ENCODE measurements around the gene PSMC4. TPM values are rescaled to one million over a fixed set of nuclear protein-coding genes. Genes with fewer than 3 reads are reported as not detected.
A peak's percentile ranks its signal among the peaks of the same experiment; 100 is the strongest.

PSMC4 gene
- total RNA-seq, 4 donors from 2014 or later, result 74.4 to 97.9 (median 90.0) TPM

DNA sequence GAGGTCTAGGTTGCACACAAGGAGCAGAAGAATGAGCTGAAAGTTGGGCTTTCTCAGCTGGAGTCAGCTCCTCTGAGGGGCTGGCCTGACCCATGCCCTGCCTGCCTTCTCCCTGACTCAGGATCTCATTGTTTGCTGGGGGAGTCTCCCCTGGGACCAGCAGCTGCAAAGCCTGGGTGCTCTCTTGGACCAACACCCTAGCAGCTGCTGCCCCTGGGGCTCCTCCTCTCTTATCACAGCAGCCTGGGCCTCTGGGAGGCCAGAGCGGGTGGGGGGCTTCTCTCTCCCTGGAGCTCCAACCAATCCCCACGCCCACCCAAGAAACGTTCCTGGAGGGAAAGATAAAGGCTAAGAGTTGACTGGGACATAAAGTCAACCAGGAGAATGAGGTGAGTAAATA, 34.9 kb upstream of the PSMC4 start:
- DNase-seq, result peak in 2 of 3 donors; percentile 57 to 73
- H3K9me3 ChIP-seq, result no peaks in the 10 kb centered on the region
- H3K4me1 ChIP-seq, result peaks cover 0 to 27% (median 12%) of the 10 kb centered on the region in 4 donors
- no peak overlapping the region for H3K4me3 ChIP-seq
- H3K27ac ChIP-seq, result peak overlapping the region; percentile 18 to 54 (median 25)
- no peaks in the 10 kb centered on the region for H3K27me3 ChIP-seq
- no peaks in the 10 kb centered on the region for H3K36me3 ChIP-seq
- TF ChIP-seq, protein P1, sequence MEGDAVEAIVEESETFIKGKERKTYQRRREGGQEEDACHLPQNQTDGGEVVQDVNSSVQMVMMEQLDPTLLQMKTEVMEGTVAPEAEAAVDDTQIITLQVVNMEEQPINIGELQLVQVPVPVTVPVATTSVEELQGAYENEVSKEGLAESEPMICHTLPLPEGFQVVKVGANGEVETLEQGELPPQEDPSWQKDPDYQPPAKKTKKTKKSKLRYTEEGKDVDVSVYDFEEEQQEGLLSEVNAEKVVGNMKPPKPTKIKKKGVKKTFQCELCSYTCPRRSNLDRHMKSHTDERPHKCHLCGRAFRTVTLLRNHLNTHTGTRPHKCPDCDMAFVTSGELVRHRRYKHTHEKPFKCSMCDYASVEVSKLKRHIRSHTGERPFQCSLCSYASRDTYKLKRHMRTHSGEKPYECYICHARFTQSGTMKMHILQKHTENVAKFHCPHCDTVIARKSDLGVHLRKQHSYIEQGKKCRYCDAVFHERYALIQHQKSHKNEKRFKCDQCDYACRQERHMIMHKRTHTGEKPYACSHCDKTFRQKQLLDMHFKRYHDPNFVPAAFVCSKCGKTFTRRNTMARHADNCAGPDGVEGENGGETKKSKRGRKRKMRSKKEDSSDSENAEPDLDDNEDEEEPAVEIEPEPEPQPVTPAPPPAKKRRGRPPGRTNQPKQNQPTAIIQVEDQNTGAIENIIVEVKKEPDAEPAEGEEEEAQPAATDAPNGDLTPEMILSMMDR (IDR thresholded peaks at IDR 0.05), result no peak
- TF ChIP-seq POLR2A (IDR thresholded peaks at IDR 0.05), result no peak

DNA sequence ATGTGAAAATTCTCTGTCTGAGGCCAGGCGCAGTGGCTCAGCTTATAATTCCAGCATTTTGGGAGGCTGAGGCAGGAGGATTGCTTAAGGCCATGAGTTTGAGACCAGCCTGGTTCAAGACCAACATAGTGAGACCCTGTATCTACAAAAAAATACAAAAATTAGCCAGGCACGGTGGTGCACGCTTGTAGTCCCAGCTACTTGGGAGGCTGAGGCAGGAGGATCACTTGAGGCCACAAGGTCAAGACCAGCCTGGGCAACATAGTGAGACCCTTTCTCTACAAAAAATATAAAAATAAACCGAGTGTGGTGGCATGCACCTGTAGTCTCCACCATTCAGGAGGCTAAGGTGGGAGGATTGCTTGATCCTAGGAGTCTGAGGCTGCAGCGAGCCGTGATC, 34.3 kb upstream of the PSMC4 start:
- Histone ChIP-seq H3K9me3 (no peaks in the 10 kb centered on the region), H3K27ac (peak overlapping the region in 2 of 4 donors; percentile 31 to 54), H3K4me1 (peaks cover 0 to 32% (median 17%) of the 10 kb centered on the region in 4 donors), H3K36me3 (no peaks in the 10 kb centered on the region), H3K27me3 (no peaks in the 10 kb centered on the region), H3K4me3 (no peak overlapping the region)
- DNase-seq, result no peak
- TF ChIP-seq, protein P1 (IDR thresholded peaks at IDR 0.05), result no peak
- no peak for TF ChIP-seq POLR2A (IDR thresholded peaks at IDR 0.05)

DNA sequence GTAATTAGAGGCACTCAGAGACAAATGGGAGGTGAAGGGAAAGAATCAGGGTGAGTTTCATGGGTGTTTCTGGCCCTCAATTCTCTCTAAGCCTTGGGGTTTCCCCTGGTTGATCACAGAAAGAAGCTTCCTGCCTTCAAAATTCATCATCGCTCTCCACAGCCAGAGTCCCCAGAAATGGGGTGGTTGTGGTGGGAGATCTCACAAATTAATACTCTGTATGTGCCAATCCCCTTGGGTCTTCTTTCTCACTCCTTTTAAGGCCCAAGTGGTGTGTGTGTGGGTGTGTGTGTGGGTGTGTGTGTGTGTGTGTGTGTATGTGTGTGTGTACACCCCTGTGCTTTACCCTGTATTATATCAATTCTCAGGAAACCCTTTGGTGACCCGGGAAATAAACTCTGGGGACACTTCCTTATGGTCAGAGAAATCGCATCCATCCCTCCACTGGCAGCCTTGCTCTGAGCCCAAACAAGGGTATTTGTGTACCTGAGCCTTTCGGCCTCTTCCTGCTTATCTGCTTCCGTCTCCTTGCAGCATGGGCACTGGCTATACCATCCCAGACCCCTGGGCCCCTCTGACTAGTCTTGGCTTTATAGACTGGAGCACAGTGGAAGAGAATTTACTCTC, 33.8 kb upstream of the PSMC4 start:
- no peak overlapping the region for H3K4me3 ChIP-seq
- peak overlapping the region in 3 of 4 donors; percentile 6 to 31 (median 21) for H3K27ac ChIP-seq
- H3K36me3 ChIP-seq, result no peaks in the 10 kb centered on the region
- TF ChIP-seq POLR2A (IDR thresholded peaks at IDR 0.05), result no peak
- TF ChIP-seq, protein P1 (IDR thresholded peaks at IDR 0.05), result no peak
- no peak for DNase-seq
- H3K27me3 ChIP-seq, result no peaks in the 10 kb centered on the region
- no peaks in the 10 kb centered on the region for H3K9me3 ChIP-seq
- peaks cover 0 to 38% (median 18%) of the 10 kb centered on the region in 4 donors for H3K4me1 ChIP-seq

DNA sequence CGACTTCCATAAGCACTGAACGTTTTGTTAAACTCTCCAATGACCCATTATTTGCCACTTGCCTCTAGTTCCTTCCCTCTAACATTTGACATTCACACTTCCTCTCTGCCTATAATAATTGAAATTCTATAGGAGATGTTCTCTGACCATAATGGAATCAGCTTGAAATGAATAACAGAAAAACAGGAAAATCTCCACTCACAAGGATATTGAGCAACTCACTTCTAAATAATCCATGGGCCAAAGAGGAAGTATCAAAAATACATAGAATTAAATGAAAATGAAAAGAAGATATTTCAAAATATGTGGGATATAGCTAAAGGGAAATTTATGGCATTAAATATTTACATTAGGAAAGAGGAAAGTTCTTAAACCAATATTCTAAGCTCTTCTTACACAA, 33.2 kb upstream of the PSMC4 start:
- Histone ChIP-seq H3K4me1 (peaks cover 0 to 40% (median 19%) of the 10 kb centered on the region in 4 donors), H3K9me3 (no peaks in the 10 kb centered on the region), H3K27me3 (no peaks in the 10 kb centered on the region), H3K4me3 (no peak overlapping the region), H3K36me3 (no peaks in the 10 kb centered on the region), H3K27ac (peak overlapping the region in 1 of 4 donors; percentile 21)
- TF ChIP-seq, protein P1 (IDR thresholded peaks at IDR 0.05), result no peak
- no peak for TF ChIP-seq POLR2A (IDR thresholded peaks at IDR 0.05)
- DNase-seq, result no peak

DNA sequence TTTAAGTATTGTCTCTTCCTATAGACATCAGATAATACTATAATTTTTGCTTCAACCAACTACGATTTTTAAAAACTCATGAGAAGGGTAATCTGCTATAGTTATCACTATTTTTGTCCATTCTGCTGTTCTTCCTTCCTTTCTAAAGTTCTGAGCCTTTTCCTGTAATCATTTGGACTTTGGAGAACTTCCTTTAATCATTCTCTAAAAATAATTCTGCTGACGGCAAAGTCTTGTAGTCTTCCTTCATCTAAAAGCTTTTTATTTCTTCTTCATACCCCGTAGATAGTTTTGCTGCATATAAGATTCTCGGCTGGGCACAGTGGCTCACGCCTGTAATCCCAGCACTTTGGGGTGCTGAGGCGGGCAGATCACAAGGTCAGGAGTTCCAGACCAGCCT, 31.4 kb upstream of the PSMC4 start:
- Histone ChIP-seq H3K4me1 (peaks cover 0 to 52% (median 27%) of the 10 kb centered on the region in 4 donors), H3K27ac (no peak overlapping the region), H3K27me3 (no peaks in the 10 kb centered on the region), H3K9me3 (no peaks in the 10 kb centered on the region), H3K36me3 (no peaks in the 10 kb centered on the region), H3K4me3 (no peak overlapping the region)
- TF ChIP-seq, protein P1 (IDR thresholded peaks at IDR 0.05), result no peak
- TF ChIP-seq POLR2A (IDR thresholded peaks at IDR 0.05), result no peak
- DNase-seq, result no peak
